Thyroid gland (tissue), 4 donors: ENCODE data around the gene ZFP37. TPM values are rescaled to one million over a fixed set of nuclear protein-coding genes. Genes with fewer than 3 reads are reported as not detected.
A peak's percentile ranks its signal among the peaks of the same experiment; 100 is the strongest.
"Not testable (repeated sequence)": the region's sequence is repeated elsewhere in the genome, so short reads cannot be mapped to it uniquely, and the experiment has no call there.

Experiments
- DNase-seq, 2 donors: peaks; one replicate each; pipeline ENCODE4 v3.0.0-alpha.2; 2019
- H3K27ac ChIP-seq, 3 donors: fragments of 200-600 bp; sonication (generic); 1 replicate in 2 of 3; 2 replicates in 1 of 3; pipeline ENCODE4 v1.5.1; 2016 to 2019; ENCODE audit warnings: mild to moderate bottlenecking in 1 of 3, moderate library complexity in 1 of 3
- H3K27me3 ChIP-seq: fragments of 200-600 bp; sonication (generic); one replicate; pipeline ENCODE4 v1.5.1; 2019
- H3K36me3 ChIP-seq, 2 donors: fragments of 200-600 bp; sonication (generic); one replicate each; pipeline ENCODE4 v1.5.1; 2016 to 2019
- H3K4me1 ChIP-seq, 2 donors: fragments of 200-600 bp; sonication (generic); one replicate each; pipeline ENCODE4 v1.5.1; 2017 to 2019
- H3K4me3 ChIP-seq, 3 donors: fragments of 200-600 bp; sonication (generic); replicated peaks in 1 of 3; 1 replicate in 2 of 3; 2 replicates in 1 of 3; pipeline ENCODE4 v1.5.1; 2016; ENCODE audit warnings: mild to moderate bottlenecking in 1 of 3
- H3K9me3 ChIP-seq: fragments of 200-600 bp; sonication (generic); one replicate; pipeline ENCODE4 v1.5.1; 2017
- CTCF ChIP-seq, 6 experiments: fragments of 200-600 bp in 3 of 6; fragments of 450-650 bp in 3 of 6; sonication (generic) in 3 of 6; IDR thresholded peaks; one replicate each; pipeline ENCODE4 v1.5.1; 2016 to 2019; ENCODE audit warnings: antibody characterized with exemption in 6 of 6, mild to moderate bottlenecking in 2 of 6, inconsistent platforms in 1 of 6, moderate library complexity in 1 of 6
- POLR2A ChIP-seq, 2 donors: fragments of 450-650 bp; IDR thresholded peaks; one replicate each; pipeline ENCODE4 v1.6.1; 2017; ENCODE audit warnings: antibody characterized with exemption in 2 of 2, mild to moderate bottlenecking in 2 of 2, moderate library complexity in 1 of 2
- WGBS, 2 donors: methylation state at CpG; one replicate each; pipeline ENCODE4 v1.1.5; 2017; 5-methylcytosine and 5-hydroxymethylcytosine counted together
- intact Hi-C: fragments of 100-400 bp; cut with DNase I; formaldehyde crosslinking; loops from one replicate; pipeline ENCODE4 v1.15.1; 2023
- total RNA-seq, 4 donors: library from RNA; depleted of rRNA; stranded (reverse); fragments of >200 nt; gene quantifications; one replicate each; pipeline ENCODE4 v1.2.3, GENCODE V29; 2016

The ZFP37 gene
- total RNA-seq, 4 donors from 2014 or later = 3.2 to 5.8 (median 4.6) TPM

- H3K36me3 ChIP-seq, H3K9me3 ChIP-seq, H3K4me3 ChIP-seq, H3K4me1 ChIP-seq, intact Hi-C loops, H3K27ac ChIP-seq: not testable (repeated sequence)
- WGBS, 2 donors = 2 to 13% methylated on average over 17 to 44 of the region's 61 CpGs
- peaks cover 10% of the 10 kb centered on the region for H3K27me3 ChIP-seq
- DNase-seq = peak; percentile 2 to 5
Observed at GRCh38 chr9:113059581-113060284, 3.2 kb upstream of the ZFP37 start.

- no peaks in the 10 kb centered on the region for H3K36me3 ChIP-seq
- H3K4me1 ChIP-seq = peaks cover 0 to 4% of the 10 kb centered on the region in 2 donors
- H3K4me3 ChIP-seq = peak overlapping the region in 2 of 3 donors; percentile 66 to 74
- DNase-seq = no peak
- 26 to 45% methylated on average over 5 of the region's 5 CpGs for WGBS, 2 donors
- peak overlapping the region in 1 of 3 donors; percentile 60 for H3K27ac ChIP-seq
- peaks cover 7% of the 10 kb centered on the region for H3K27me3 ChIP-seq
- TF ChIP-seq CTCF (IDR thresholded peaks at IDR 0.05) (no peak), POLR2A (IDR thresholded peaks at IDR 0.05) (no peak)
- no peaks in the 10 kb centered on the region for H3K9me3 ChIP-seq
- intact Hi-C loops = no loop called here
Observed at GRCh38 chr9:113057193-113057592, 669 bp upstream of the ZFP37 start.

GRCh38 chr9:113042884-113043657 lies 13.5 kb downstream of the ZFP37 start:
- intact Hi-C loops = loop anchor here (10.0 kb wide), 1 partner anchor 1498 kb away; no protein-coding TSS in a partner anchor
- H3K4me1 ChIP-seq = no peaks in the 10 kb centered on the region
- TF ChIP-seq POLR2A (IDR thresholded peaks at IDR 0.05) (no peak), CTCF (IDR thresholded peaks at IDR 0.05) (no peak)
- peaks cover 25% of the 10 kb centered on the region for H3K9me3 ChIP-seq
- no peaks in the 10 kb centered on the region for H3K27me3 ChIP-seq
- 95 to 98% methylated on average over 4 of the region's 4 CpGs for WGBS, 2 donors
- DNase-seq = no peak
- H3K4me3 ChIP-seq = no peak overlapping the region
- no peak overlapping the region for H3K27ac ChIP-seq
- peaks cover 39 to 46% of the 10 kb centered on the region in 2 donors for H3K36me3 ChIP-seq

GRCh38 chr9:113026200-113026599 lies 30.3 kb downstream of the ZFP37 start:
- Histone ChIP-seq H3K27ac (no peak overlapping the region), H3K4me1 (no peaks in the 10 kb centered on the region), H3K27me3 (no peaks in the 10 kb centered on the region), H3K4me3 (no peak overlapping the region), H3K9me3 (no peaks in the 10 kb centered on the region), H3K36me3 (no peaks in the 10 kb centered on the region)
- intact Hi-C loops = no loop called here
- DNase-seq = no peak
- TF ChIP-seq POLR2A (IDR thresholded peaks at IDR 0.05) = no peak
- TF ChIP-seq CTCF (IDR thresholded peaks at IDR 0.05) = no peak
- WGBS, 2 donors = 70 to 73% methylated on average over 1 of the region's 1 CpG

- no peaks in the 10 kb centered on the region for H3K36me3 ChIP-seq
- no peaks in the 10 kb centered on the region for H3K4me1 ChIP-seq
- H3K27me3 ChIP-seq = no peaks in the 10 kb centered on the region
- no peak overlapping the region for H3K4me3 ChIP-seq
- intact Hi-C loops = no loop called here
- no peak overlapping the region for H3K27ac ChIP-seq
- WGBS, 2 donors = 90 to 92% methylated on average over 3 of the region's 3 CpGs
- no peak for TF ChIP-seq CTCF (IDR thresholded peaks at IDR 0.05)
- TF ChIP-seq POLR2A (IDR thresholded peaks at IDR 0.05) = no peak
- H3K9me3 ChIP-seq = no peaks in the 10 kb centered on the region
- DNase-seq = no peak
Observed at GRCh38 chr9:113018247-113018646, 38.3 kb downstream of the ZFP37 start.
